DOHH2 (cell line): ENCODE data around the gene ARPC1B.

Experiments
- CTCF ChIP-seq: fragments of 200-600 bp; sonication (generic); IDR thresholded peaks from one replicate; pipeline ENCODE4 v1.5.1; 2014; ENCODE audit warnings: antibody characterized with exemption, mild to moderate bottlenecking, low read depth, low read length; ENCODE audit not compliant: poor library complexity, severe bottlenecking
- EZH2phosphoT487 ChIP-seq: fragments of 200-600 bp; sonication (generic); IDR thresholded peaks from 2 replicates; pipeline ENCODE4 v1.6.1; 2017; ENCODE audit warnings: borderline replicate concordance, mild to moderate bottlenecking, antibody characterized with exemption, low read length, moderate library complexity, mixed read lengths

GRCh38 chr7:99387912-99388311 is 13.4 kb downstream of the ARPC1B start:
- TF ChIP-seq CTCF, result no peak
- TF ChIP-seq EZH2phosphoT487, result no peak
